HG03432 (cell line): Measurements from ENCODE around the gene ASH1L.
A peak's percentile ranks its signal among the peaks of the same experiment; 100 is the strongest.
"Not testable (repeated sequence)": the region's sequence is repeated elsewhere in the genome, so short reads cannot be mapped to it uniquely, and the experiment has no call there.

Experiments used
- ATAC-seq: cut with Tn5 transposase; IDR thresholded peaks from one replicate; pipeline ENCODE4 v1.9.1; 2021; ENCODE audit warnings: mild to moderate bottlenecking, moderate library complexity; ENCODE audit not compliant: unreplicated experiment

ASH1L gene

GRCh38 chr1:155309423-155310021, 253.1 kb downstream of the ASH1L start:
- ATAC-seq = no peak

- peak; percentile 94 for ATAC-seq
These were observed 253.8 kb downstream of the ASH1L start, which contains the start of gene FDPS for GRCh38 chr1:155308493-155309422. Gene FDPS (plus strand): TSS chr1:155308866. CDS start chr1:155309790, 924 bp downstream.

- no peak for ATAC-seq
These were observed 255.3 kb downstream of the ASH1L start for GRCh38 chr1:155307247-155307740.

GRCh38 chr1:155305881-155306391, 256.7 kb downstream of the ASH1L start:
- ATAC-seq = no peak

- ATAC-seq = no peak
These were observed 258.0 kb downstream of the ASH1L start for GRCh38 chr1:155304558-155305063.

- ATAC-seq = no peak
These were observed 261.2 kb downstream of the ASH1L start, which contains the start of gene PKLR for GRCh38 chr1:155301342-155301841. Gene PKLR (minus strand): TSS chr1:155301438. CDS start chr1:155301395, 43 bp downstream.

- no peak for ATAC-seq
These were observed 261.9 kb downstream of the ASH1L start for GRCh38 chr1:155300553-155301329.

GRCh38 chr1:155300024-155300423, 262.6 kb downstream of the ASH1L start:
- no peak for ATAC-seq

- ATAC-seq = no peak
These were observed 265.2 kb downstream of the ASH1L start for GRCh38 chr1:155297384-155297783.

GRCh38 chr1:155296661-155297060, 265.9 kb downstream of the ASH1L start:
- no peak for ATAC-seq

- ATAC-seq = no peak
These were observed 266.7 kb downstream of the ASH1L start for GRCh38 chr1:155295942-155296267.

- no peak for ATAC-seq
These were observed 267.2 kb downstream of the ASH1L start for GRCh38 chr1:155295183-155295941.

- no peak for ATAC-seq
These were observed 268.0 kb downstream of the ASH1L start for GRCh38 chr1:155294520-155295182.

- no peak for ATAC-seq
These were observed 269.4 kb downstream of the ASH1L start for GRCh38 chr1:155293086-155293749.

- ATAC-seq = not testable (repeated sequence)
These were observed 271.6 kb downstream of the ASH1L start for GRCh38 chr1:155291006-155291405.

- ATAC-seq = no peak
These were observed 274.5 kb downstream of the ASH1L start for GRCh38 chr1:155287987-155288543.

- no peak for ATAC-seq
These were observed 276.1 kb downstream of the ASH1L start for GRCh38 chr1:155286544-155286943.

GRCh38 chr1:155285631-155286044, 277.0 kb downstream of the ASH1L start:
- no peak for ATAC-seq
